Measurements from ENCODE around the gene ATP10A.
"Not testable (repeated sequence)": the region's sequence is repeated elsewhere in the genome, so short reads cannot be mapped to it uniquely, and the experiment has no call there.

The ATP10A gene

GRCh38 chr15:25880877-25881276, 17.8 kb upstream of the ATP10A start:
- DNase-seq: not testable (repeated sequence)

DNA sequence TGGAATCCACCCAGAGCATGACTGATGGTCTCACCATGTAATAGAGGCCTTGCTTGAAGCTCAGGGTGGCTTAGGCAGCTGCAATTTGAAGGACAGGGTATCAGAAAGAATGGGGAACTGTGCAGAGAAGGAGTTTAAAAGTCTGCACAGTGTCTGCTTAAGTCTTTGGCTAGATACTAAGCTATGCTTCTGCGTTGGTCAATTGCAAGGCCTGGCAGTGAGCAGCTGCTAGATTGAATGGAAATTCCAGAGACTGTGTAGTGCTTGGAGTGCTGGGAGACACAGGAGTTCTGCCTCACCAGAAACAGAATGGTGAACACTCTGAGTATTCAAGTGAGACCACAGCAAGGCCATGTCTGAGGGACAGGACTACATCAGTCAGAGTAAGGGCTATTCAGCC, 17.3 kb upstream of the ATP10A start:
- no peak for DNase-seq

DNA sequence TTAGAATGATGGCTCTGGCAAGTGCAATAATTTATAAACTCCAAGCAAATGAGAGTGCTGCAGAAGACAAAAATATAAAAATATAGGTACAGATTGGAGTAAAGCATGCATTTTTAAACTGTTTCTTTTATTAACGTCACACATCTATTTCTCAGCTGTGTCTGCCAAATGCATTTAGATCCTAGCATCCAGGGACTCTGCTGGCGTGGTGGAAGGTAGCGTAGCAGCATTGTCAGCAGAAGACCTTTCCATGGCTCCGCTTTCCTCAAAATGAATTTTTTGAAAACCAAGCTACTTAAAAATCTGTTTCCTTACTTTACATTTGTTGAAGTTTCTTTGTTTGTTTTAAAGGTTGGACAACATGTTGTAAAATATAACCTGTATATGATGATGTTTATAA, 16.3 kb upstream of the ATP10A start:
- no peak for DNase-seq

DNA sequence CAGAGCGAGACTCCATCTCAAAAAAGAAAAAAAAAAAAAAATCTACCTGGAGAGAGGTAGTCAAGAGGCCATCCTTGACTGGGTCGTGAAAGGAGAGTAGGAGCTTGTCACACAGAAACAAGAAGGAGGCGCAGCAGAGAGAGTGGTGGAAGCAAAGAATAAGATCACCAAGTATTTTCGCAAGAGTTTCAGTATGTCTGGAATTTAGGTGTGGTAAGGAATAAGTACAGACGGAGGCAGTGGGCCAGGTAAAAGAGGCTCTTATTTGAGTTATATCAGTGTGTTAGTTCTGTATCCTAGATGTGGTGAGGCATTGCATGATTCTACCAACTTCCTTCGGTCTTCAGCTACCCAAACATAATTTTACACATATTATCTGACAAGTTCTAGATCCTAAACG, 14.6 kb upstream of the ATP10A start:
- DNase-seq: no peak

DNA sequence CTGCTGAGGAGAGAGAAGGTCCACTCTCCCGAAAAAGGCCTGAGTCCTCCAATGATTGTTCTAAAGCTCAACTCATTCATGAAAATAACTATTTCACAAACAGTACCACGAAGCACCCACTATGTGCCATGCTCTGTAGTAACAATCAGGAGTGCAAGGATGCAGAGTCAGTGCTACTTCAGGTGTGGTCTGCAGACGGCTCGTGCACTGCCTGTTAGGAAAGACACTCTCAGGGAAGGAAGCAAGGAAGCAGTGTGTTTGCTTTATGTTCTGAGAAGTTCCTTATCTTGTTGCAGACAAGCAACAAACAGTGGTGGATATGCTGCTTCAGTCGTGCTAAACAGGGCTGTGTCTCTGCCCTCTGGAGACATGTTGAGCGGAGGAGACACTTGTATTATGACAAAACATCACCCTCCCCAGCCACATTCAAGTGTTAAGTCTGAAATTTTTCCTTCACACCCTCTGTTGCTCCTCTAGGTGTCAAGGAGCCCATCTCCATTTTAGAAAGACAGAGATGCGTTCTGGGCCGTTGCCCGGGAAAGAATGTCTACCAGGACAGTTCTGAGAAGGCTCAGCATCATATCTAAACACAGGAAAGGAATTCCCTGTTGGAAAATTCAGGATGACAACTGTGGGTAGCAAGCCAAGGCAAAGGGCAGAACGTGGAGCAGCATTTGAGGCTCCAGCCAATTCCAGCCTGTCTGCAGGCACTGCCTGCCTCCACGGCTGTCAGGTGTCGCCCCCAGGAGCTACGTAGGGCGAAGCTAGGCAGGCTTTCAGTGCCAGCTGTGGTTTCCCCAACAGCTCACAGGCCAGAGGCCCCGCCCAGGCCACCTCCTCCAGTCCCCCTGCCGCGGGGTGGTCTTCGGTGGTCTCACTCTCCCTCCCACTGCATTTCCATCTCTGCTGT, 13.4 kb upstream of the ATP10A start:
- no peak for DNase-seq

DNA sequence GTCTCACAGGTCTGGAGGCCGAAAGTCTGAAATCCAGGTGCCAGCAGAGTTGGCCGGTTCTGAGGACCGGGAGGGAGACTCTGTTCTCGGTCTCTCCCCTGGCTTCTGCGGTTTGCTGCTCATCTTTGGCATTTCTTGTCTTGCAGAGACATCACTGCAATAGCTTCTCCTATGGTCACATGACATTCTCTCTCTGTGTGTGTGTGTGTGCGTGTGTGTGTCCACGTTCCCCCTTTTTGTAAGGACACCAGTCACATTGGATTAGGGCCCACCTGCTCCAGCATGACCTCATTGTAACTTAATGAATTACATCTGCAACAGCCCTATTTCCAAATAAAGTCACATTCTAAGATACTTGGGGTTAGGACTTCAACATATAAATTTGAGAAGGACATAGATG, 12.4 kb upstream of the ATP10A start:
- no peak for DNase-seq

- no peak for DNase-seq
Observed at GRCh38 chr15:25874379-25874778, 11.3 kb upstream of the ATP10A start.

DNA sequence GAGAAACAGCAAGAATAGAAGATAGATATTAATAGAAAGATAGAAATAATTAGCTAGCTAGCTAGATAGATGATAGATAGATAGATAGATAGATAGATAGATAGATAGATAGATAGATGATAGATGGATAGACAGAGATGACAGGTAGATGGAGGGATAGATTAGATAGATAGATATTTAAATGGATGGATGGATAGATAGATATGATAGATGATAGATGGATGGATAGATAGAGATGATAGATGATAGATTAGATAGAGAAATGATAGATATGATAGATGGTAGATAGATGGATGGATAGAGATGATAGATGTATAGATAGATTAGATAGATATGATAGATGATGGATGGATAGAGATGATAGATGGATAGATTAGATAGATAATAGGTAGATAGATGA, 8.3 kb upstream of the ATP10A start:
- DNase-seq: no peak

DNA sequence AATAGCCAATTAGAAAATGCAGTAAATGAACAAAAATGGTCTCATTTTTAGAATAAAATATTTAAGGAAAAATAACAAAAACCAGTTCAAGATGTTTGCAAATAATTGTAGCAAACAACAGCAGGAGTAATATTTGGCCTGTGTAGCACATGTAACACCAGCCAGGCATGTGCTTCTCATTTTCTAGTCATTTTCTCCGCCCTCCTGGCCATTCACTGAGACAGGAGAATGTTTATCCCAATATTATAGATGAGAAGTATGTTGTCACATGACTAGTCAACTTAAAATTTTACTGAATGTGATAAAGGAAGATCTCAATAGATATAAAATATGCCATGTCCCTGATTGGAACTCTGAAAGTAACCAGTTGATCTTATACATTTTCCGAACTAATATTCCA, 7.8 kb upstream of the ATP10A start:
- DNase-seq: no peak

- no peak for DNase-seq
Observed at GRCh38 chr15:25869701-25870100, 6.6 kb upstream of the ATP10A start.

DNA sequence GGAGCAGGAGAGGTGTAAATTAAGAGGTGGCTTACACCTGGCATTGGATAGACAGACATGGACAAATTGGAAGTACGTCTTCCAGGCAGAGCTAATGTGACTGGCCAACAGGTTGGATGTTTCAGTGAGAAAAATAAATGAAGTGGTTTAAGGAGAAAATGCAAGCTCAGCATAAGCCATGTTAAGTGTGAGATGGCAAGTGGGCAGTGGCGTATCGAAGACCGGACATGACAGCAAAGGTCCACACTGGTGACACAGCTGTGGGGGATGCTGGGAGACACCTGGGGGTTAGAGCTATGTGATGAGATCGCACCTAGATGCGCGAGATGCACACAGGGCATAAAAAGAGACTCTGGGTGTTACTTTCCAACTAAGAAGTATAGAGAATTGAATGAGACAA, 3.7 kb upstream of the ATP10A start:
- no peak for DNase-seq

DNA sequence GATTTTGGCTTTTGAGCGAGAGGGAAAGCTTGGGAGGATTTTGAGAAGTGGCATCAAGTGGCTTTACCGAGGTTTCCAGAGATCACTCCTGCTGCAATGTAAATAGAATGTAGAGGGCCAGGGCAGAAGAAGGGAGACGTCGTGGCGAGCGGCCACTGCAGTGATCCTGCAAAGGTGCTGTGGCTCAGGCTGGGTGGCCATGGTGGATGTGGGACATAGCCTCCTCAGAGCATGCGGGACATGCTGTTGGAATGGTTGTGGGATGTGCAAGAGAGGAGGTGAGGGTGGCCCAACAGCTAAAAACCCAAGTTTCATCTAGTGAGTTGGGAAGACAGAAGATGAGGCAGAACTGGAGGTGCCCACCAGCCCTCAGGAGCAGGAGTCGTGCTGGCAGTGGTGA, 3.1 kb upstream of the ATP10A start:
- DNase-seq: no peak

DNA sequence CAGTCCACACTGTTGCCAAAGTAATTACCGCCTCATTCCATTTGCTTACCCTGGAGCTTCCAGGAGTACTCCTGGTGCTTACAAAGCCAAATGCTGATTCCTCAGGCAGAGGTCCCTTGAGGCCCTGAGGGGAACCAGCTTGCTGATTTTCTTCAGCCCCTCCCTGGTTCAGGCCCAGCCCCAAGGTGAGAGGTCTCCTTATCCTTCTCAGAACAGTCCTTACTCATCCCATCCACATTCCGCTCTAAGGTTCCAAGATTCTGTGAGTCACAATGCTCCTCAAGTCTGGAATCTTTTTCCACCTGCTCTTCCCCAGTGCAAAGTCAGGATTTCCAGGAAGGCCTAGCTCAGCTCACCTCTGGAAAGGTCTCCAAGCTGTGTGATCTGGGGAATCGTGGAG, 1.8 kb upstream of the ATP10A start:
- no peak for DNase-seq

GRCh38 chr15:25863968-25864580, 947 bp upstream of the ATP10A start:
- DNase-seq: no peak

- DNase-seq: peak; percentile 55
Observed at GRCh38 chr15:25862472-25863110, 536 bp downstream of the ATP10A start.

- peak; percentile 25 for DNase-seq
Observed at GRCh38 chr15:25862071-25862471, 1.1 kb downstream of the ATP10A start.

- peak; percentile 45 for DNase-seq
Observed at GRCh38 chr15:25860885-25861866, 2.0 kb downstream of the ATP10A start.

GRCh38 chr15:25859838-25860645, 3.1 kb downstream of the ATP10A start:
- peak; percentile 46 for DNase-seq

- DNase-seq: no peak
Observed at GRCh38 chr15:25858952-25859760, 4.0 kb downstream of the ATP10A start.

DNA sequence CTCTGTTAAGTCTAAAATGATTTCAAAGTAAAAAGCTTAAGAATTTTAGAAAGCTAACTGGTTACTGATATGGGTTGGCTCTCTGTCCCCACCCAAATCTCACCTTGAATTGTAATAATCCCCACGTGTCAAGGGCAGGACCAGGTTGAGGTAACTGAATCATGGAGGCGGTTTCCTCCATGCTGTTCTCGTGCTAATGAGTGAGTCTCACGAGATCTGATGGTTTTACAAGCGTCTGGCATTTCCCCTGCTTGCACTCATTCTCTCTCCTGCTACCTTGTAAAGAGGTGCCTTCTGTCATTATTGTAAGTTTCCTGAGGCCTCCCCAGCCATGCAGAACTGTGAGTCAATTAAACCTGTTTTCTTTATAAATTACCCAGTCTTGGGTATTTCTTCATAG, 7.1 kb downstream of the ATP10A start:
- DNase-seq: not testable (repeated sequence)

Measured in activated CD4-positive, alpha-beta T cell treated with anti-CD3 and anti-CD28 coated beads, Interleukin-10, Interleukin-2, amounts not matched to agents 100 ng/mL and 50 ng/mL, durations not matched to agents 16 hours and 8 hours (primary cell).